GM12801 (cell line): ENCODE data around the gene OPCML.

Source experiments
- TF ChIP-seq, protein P1 (sequence below): IDR thresholded peaks from one replicate; pipeline ENCODE4 v1.5.1; 2011; ENCODE audit warnings: control low read depth; ENCODE audit not compliant: insufficient read length; ENCODE audit errors: extremely low read depth

The OPCML gene

DNA sequence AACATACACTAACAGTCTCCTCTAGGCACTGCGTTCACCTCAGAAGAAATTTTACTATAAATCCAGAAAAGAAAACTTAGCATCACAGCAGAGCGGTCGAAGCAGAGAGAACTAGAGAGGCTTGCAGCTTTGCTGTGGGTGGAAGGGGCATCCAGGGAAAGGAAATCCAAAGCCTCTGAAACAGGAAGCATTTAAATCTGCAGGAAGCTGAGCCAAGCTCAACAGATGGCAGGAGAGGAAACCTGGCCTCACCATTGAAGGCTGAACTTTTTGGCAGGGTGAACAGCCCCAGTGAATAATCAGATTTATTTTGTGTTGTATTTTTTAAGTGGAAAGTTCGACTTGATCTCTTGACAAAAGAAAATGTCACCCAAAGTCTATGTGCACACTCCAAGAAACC, 858.1 kb downstream of the OPCML start:
- TF ChIP-seq, protein P1, sequence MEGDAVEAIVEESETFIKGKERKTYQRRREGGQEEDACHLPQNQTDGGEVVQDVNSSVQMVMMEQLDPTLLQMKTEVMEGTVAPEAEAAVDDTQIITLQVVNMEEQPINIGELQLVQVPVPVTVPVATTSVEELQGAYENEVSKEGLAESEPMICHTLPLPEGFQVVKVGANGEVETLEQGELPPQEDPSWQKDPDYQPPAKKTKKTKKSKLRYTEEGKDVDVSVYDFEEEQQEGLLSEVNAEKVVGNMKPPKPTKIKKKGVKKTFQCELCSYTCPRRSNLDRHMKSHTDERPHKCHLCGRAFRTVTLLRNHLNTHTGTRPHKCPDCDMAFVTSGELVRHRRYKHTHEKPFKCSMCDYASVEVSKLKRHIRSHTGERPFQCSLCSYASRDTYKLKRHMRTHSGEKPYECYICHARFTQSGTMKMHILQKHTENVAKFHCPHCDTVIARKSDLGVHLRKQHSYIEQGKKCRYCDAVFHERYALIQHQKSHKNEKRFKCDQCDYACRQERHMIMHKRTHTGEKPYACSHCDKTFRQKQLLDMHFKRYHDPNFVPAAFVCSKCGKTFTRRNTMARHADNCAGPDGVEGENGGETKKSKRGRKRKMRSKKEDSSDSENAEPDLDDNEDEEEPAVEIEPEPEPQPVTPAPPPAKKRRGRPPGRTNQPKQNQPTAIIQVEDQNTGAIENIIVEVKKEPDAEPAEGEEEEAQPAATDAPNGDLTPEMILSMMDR = no peak

DNA sequence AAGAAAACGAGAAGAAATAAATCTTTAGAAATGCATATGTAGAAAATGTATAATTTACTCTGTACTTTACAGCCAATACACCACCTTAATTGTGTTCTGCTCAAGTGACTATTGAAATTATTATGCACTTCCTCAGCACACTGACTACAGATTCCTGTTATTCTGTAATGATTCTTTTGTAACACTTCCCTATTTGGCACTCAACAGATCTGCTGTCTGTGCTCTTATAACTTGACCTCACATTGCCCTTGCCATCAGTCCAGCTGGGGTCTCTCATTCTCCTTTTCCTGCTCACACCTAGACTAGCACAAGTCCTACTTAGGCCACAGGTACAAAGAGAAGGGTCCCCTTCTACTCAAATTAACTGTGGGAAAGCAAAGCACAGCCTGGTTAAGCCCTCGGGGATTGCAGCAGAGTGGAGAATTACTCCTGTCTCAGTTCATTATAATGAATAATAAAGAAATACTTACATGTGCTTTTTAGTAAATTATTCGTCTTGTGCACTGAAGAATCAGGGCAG, 860.4 kb downstream of the OPCML start:
- TF ChIP-seq, protein P1 = no peak

DNA sequence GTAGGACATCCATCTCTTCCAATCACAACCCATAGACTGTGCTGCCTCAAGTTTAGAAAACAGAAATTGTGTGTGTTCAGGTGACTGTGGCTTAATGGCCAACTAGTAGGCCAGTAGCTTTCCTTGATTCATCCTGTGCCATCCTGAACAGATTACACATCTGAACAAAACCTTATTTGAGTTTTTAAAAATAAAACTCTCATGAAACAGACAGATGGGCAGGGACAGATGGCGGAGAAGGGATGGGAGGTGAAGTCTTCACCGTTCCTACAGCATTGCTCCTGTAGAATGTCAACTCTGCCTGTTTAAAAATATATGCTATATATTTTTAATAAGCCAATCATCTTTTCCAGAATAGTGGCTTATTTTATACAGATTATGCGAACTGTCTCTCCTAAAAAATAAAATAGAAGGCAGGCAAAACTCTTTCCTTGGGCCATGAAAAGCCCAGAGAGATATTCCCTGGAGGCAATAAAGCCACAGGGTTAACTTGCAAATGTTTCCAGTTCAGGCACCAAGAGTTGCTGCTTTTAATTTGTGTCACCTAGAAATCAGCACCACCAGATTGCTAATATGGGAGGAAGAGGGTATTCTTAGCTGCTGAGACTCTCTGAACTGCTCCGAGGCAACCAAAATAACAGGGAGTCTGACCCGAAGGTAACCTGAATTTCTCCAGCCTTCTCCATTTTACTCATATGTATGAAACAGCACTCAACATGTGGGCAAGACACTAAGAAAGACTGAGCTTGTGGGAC, 861.2 kb downstream of the OPCML start:
- TF ChIP-seq, protein P1 = no peak

DNA sequence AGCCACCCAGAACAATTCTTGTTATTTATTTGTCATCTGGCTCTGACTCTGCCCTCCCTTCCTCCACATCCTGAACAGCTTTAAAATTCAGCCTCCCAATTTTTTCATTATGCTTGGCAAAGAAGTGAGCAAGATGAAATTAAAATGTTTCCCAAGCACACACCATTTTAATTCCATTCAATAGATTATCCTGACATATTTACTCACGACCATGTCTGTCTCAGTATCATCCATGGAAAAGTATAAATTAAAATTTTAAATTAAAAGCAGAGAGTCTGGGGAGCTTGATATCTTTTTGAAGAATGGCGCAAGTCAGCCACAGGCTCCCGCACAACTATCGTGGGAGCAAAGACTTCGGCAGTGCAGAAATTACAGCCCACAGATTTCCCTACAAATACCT, 862.4 kb downstream of the OPCML start:
- TF ChIP-seq, protein P1 = no peak

DNA sequence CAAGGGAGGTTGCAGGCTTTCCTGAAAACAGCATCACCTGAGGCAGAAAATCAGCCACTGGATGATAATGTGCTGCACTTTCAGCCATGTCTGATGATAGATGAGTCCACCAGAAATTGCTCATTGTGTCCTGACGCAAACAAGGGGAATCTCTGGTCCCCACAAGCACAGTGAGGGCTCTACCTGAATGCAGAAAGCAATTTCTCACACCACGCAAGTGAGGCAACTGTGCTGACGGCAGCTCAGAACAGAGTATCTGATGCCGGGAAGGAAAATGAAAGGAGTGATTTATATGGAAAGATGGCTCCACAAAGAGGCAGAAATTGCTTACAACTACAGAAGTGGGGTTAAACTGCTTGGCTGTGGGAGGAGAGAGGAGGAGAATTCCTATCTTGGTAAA, 867.1 kb downstream of the OPCML start:
- TF ChIP-seq, protein P1 = no peak

DNA sequence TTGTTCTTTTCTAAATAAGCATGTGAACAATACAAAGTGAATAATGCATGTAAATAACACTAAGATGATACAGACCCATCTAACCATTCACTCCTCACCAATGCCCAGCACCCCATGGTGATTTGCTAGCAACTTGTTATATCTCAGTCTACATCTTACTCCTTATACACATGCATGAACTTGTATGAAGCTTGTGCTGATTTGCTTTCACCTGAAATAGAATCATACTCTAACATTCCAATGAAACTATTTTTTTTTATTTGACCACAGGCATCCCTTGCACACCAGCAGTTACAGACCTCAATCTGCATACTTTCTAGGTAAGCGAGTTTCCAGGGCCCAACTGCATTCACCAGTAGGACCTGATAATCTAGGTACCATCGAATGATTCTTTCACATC, 873.6 kb downstream of the OPCML start:
- TF ChIP-seq, protein P1 = no peak

DNA sequence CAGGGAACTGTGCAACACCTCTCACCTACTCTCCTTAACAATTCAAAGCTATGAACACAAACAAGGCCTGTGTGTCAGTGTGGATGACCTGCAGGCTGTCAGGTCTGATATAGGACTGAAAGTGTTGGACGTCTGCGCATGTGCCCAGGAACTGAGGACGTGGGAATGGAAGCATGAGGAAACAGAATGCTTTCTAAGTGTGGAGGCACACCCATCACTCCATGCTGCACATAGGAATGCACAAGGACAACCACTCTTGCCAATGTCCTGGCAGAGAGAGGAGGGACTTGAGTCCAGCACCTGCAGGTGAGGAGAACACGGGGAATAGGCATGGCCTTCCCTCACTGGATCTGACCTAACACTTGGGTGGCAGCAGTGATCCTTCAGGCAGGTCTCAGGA, 874.3 kb downstream of the OPCML start:
- TF ChIP-seq, protein P1 = no peak
